HCT116 (cell line): ENCODE data around the gene XRN2. TPM values are rescaled to one million over a fixed set of nuclear protein-coding genes. Genes with fewer than 3 reads are reported as not detected.

ENCODE experiments used
- ATAC-seq: fragments of 200-7000 bp; cut with Tn5 transposase; 2 replicates; pipeline ENCODE4 v1.9.1; 2020; ENCODE audit warnings: mild to moderate bottlenecking, moderate library complexity
- BruUV-seq: library from RNA; stranded (reverse); fragments of 400-500 nt; replicated peaks from 2 replicates; lab custom pipeline; 2021; lab: Mats Ljungman, UMichigan
- CTCF ChIA-PET: fragments of 300-600 bp; sonication (Branson Sonifier 250); formaldehyde crosslinking; loops from one replicate; lab custom pipeline; 2021; ENCODE audit warnings: antibody characterized with exemption; lab: Charles Lee
- POLR2A ChIA-PET: fragments of 300-600, 350-600 bp; sonication (Branson Sonifier 250); formaldehyde crosslinking; loops from one replicate; lab custom pipeline; 2021; ENCODE audit warnings: antibody characterized with exemption; lab: Charles Lee
- RAD21 ChIA-PET, 2 experiments: fragments of 300-600 bp; sonication (Branson Sonifier 250); formaldehyde crosslinking; loops; one replicate each; lab custom pipeline; 2023; ENCODE audit warnings: low total read pairs in 2 of 2; ENCODE audit not compliant: uncharacterized antibody in 2 of 2, unreplicated experiment in 2 of 2, low non-redundant PET in 1 of 2; lab: Charles Lee
- DNase-seq: peaks from one replicate; pipeline ENCODE4 v3.0.0-alpha.2; 2010; ENCODE audit warnings: low read depth, low spot score
- H2AFZ ChIP-seq: fragments of 200-600 bp; shearing (Covaris generic), sonication (generic); 2 replicates; pipeline ENCODE4 v1.6.1; 2017; ENCODE audit warnings: low read depth, mixed run types, mixed read lengths, antibody characterized with exemption, low read length; ENCODE audit not compliant: poor library complexity, severe bottlenecking
- H3K27ac ChIP-seq: 2 replicates; pipeline ENCODE4 v1.5.1; 2012; ENCODE audit warnings: low read depth, low read length
- H3K27me3 ChIP-seq: fragments of 200-600 bp; sonication (generic); 2 replicates; pipeline ENCODE4 v1.6.1; 2016; ENCODE audit warnings: mixed run types, low read length, mixed read lengths; ENCODE audit not compliant: insufficient read depth
- H3K36me3 ChIP-seq, 2 experiments: fragments of 200-500 bp in 1 of 2; fragments of 200-600 bp in 1 of 2; sonication (Bioruptor generic) in 1 of 2; sonication (generic) in 1 of 2; 2 replicates each; pipeline versions ENCODE4 v1.5.1 to v1.6.1; 2014 to 2016; ENCODE audit warnings: low read length in 2 of 2, inconsistent platforms in 1 of 2, mixed read lengths in 1 of 2, mixed run types in 1 of 2; ENCODE audit not compliant: insufficient read depth in 2 of 2, control insufficient read depth in 1 of 2
- H3K4me1 ChIP-seq, 2 experiments: fragments of 200-600 bp in 1 of 2; sonication (generic) in 1 of 2; 2 replicates each; pipeline versions ENCODE4 v1.5.1 to v1.6.1; 2012 to 2017; ENCODE audit warnings: low read length in 2 of 2, inconsistent platforms in 1 of 2, mild to moderate bottlenecking in 1 of 2, mixed read lengths in 1 of 2, mixed run types in 1 of 2, moderate library complexity in 1 of 2; ENCODE audit not compliant: insufficient read depth in 2 of 2, control insufficient read depth in 1 of 2
- H3K4me2 ChIP-seq: fragments of 200-600 bp; sonication (generic); 2 replicates; pipeline ENCODE4 v1.6.1; 2017; ENCODE audit warnings: mixed run types, low read length, mixed read lengths
- H3K4me3 ChIP-seq, 2 experiments: fragments of 200-600 bp in 1 of 2; sonication (generic) in 1 of 2; replicated peaks in 1 of 2; 2 replicates each; pipeline ENCODE4 v1.5.1; 2011 to 2016; ENCODE audit warnings: low read length in 2 of 2, control low read depth in 1 of 2, low read depth in 1 of 2, mild to moderate bottlenecking in 1 of 2, mixed read lengths in 1 of 2, mixed run types in 1 of 2
- H3K79me2 ChIP-seq: fragments of 200-600 bp; sonication (generic); 2 replicates; pipeline ENCODE4 v1.6.1; 2017; ENCODE audit warnings: mild to moderate bottlenecking, mixed run types, low read length, moderate library complexity, mixed read lengths; ENCODE audit not compliant: insufficient read depth
- H3K9ac ChIP-seq: fragments of 200-600 bp; sonication (generic); 2 replicates; pipeline ENCODE4 v1.6.1; 2016; ENCODE audit warnings: low read length, mixed read lengths
- H3K9me2 ChIP-seq: fragments of 200-600 bp; sonication (generic), shearing (Covaris generic); 2 replicates; pipeline ENCODE4 v1.6.1; 2017; ENCODE audit warnings: mixed run types, mild to moderate bottlenecking, moderate library complexity; ENCODE audit not compliant: insufficient read depth
- H3K9me3 ChIP-seq, 2 experiments: fragments of 200-500 bp in 1 of 2; fragments of 200-600 bp in 1 of 2; sonication (Bioruptor generic) in 1 of 2; sonication (generic) in 1 of 2; 2 replicates each; pipeline ENCODE4 v1.6.1; 2014 to 2017; ENCODE audit warnings: low read length in 2 of 2, mixed read lengths in 2 of 2, inconsistent platforms in 1 of 2, low read depth in 1 of 2, mild to moderate bottlenecking in 1 of 2, mixed run types in 1 of 2, moderate library complexity in 1 of 2; ENCODE audit not compliant: control insufficient read depth in 1 of 2, insufficient read depth in 1 of 2
- H4K20me1 ChIP-seq: fragments of 200-600 bp; sonication (generic), shearing (Covaris generic); 2 replicates; pipeline ENCODE4 v1.6.1; 2017; ENCODE audit warnings: mixed run types, mild to moderate bottlenecking, moderate library complexity; ENCODE audit not compliant: insufficient read depth
- CBX3 ChIP-seq: IDR thresholded peaks from 2 replicates; pipeline ENCODE4 v1.6.1; 2012; ENCODE audit warnings: low read depth
- CTCF ChIP-seq, 3 experiments: fragments of 200-600 bp in 1 of 3; sonication (generic) in 1 of 3; IDR thresholded peaks in 2 of 3; conservative IDR thresholded peaks in 1 of 3; 2 replicates each; pipeline ENCODE4 v1.5.1; 2012 to 2017; ENCODE audit warnings: low read depth in 2 of 3, low read length in 2 of 3, antibody characterized with exemption in 1 of 3, borderline replicate concordance in 1 of 3, control low read depth in 1 of 3, mild to moderate bottlenecking in 1 of 3, mixed read lengths in 1 of 3, mixed run types in 1 of 3, moderate library complexity in 1 of 3; ENCODE audit not compliant: insufficient read depth in 1 of 3
- EZH2 ChIP-seq: fragments of 200-600 bp; sonication (generic); IDR thresholded peaks from 2 replicates; pipeline ENCODE4 v1.6.1; 2017; ENCODE audit warnings: antibody characterized with exemption, mixed run types
- EZH2phosphoT487 ChIP-seq: fragments of 200-600 bp; IDR thresholded peaks from 2 replicates; pipeline ENCODE4 v1.6.1; 2018; ENCODE audit warnings: antibody characterized with exemption, borderline replicate concordance
- POLR2A ChIP-seq: IDR thresholded peaks from 2 replicates; pipeline ENCODE4 v1.7.0; 2011; ENCODE audit warnings: borderline replicate concordance; ENCODE audit not compliant: insufficient read depth, insufficient read length; ENCODE audit errors: extremely low read depth
- RAD21 ChIP-seq: IDR thresholded peaks from 2 replicates; pipeline ENCODE4 v1.6.1; 2012; ENCODE audit warnings: low read depth, mild to moderate bottlenecking
- REST ChIP-seq: IDR thresholded peaks from 2 replicates; pipeline ENCODE4 v1.6.1; 2012; ENCODE audit warnings: low read depth
- SRF ChIP-seq: IDR thresholded peaks from 2 replicates; pipeline ENCODE4 v1.6.1; 2012; ENCODE audit warnings: low read depth
- TCF7L2 ChIP-seq: IDR thresholded peaks from 2 replicates; pipeline ENCODE4 v1.7.0; 2011; ENCODE audit warnings: borderline replicate concordance, inconsistent platforms; ENCODE audit not compliant: insufficient read depth, insufficient read length; ENCODE audit errors: extremely low read depth
- ZFX ChIP-seq: fragments of 450-650 bp; IDR thresholded peaks from 2 replicates; pipeline ENCODE4 v1.6.1; 2017
- ZNF274 ChIP-seq: fragments of 200-500 bp; sonication (Bioruptor generic); IDR thresholded peaks from 2 replicates; pipeline ENCODE4 v1.6.1; 2014; ENCODE audit warnings: mild to moderate bottlenecking, low read depth, low read length, inconsistent platforms
- intact Hi-C: fragments of 100-400 bp; cut with micrococcal nuclease; formaldehyde crosslinking; loops from 2 replicates; pipeline ENCODE4 v1.10.0; 2022
- total RNA-seq: library from RNA; stranded (reverse); gene quantifications from one replicate; pipeline ENCODE4 v1.2.1, GENCODE V29; 2021; ENCODE audit not compliant: unreplicated experiment

Gene XRN2
- total RNA-seq, 1 experiment from 2014 or later: 101 TPM

- POLR2A ChIA-PET: no interaction called here
- Histone ChIP-seq H3K9me3 (no peaks in the 10 kb centered on the region), H3K36me3 (peaks cover 22 to 42% of the 10 kb centered on the region in 2 experiments; a peak in 3 of 4 replicates), H2AFZ (no peak overlapping the region), H3K9me2 (no peaks in the 10 kb centered on the region), H3K4me2 (no peak overlapping the region), H4K20me1 (no peaks in the 10 kb centered on the region), H3K9ac (no peak overlapping the region), H3K27me3 (no peaks in the 10 kb centered on the region), H3K27ac (no peak overlapping the region), H3K4me3 (no peak overlapping the region), H3K4me1 (no peaks in the 10 kb centered on the region), H3K79me2 (no peaks in the 10 kb centered on the region; the same call in none of the 2 replicates)
- CTCF ChIA-PET: no interaction called here
- DNase-seq: no peak
- BruUV-seq: no TSS peak
- ATAC-seq: no peak
- no peak for TF ChIP-seq TCF7L2
- TF ChIP-seq CTCF (IDR thresholded peaks at IDR 0.05 in 2 of 3, conservative IDR thresholded peaks at IDR 0.05 in 1 of 3; ENCODE audit: borderline replicate concordance in 1 of 3, insufficient read depth in 1 of 3, low read depth in 2 of 3, low read length in 2 of 3): no peak
- no peak for TF ChIP-seq ZNF274
- TF ChIP-seq EZH2: no peak
- TF ChIP-seq EZH2phosphoT487: no peak
- TF ChIP-seq RAD21: no peak
- no peak for TF ChIP-seq SRF
- TF ChIP-seq POLR2A: no peak
- TF ChIP-seq REST: no peak
- TF ChIP-seq ZFX: no peak
- no peak for TF ChIP-seq CBX3
- RAD21 ChIA-PET: no interaction called here
- intact Hi-C loops: no loop called here
Measured at GRCh38 chr20:21357844-21358243, 54.7 kb downstream of the XRN2 start.
